Measurements from ENCODE around the gene FCN2. TPM values are rescaled to one million over a fixed set of nuclear protein-coding genes. Genes with fewer than 3 reads are reported as not detected.

Gene FCN2
- total and polyA plus RNA-seq, 2 of the 4 experiments (the other 2 are of a cell fraction): not detected

GRCh38 chr9:134864821-134865190 lies 15.8 kb upstream of the FCN2 start:
- Histone ChIP-seq H3K79me1 (ENCODE audit: low read depth in 1 of 2, low read length in 2 of 2) (no peaks in the 10 kb centered on the region), H2BK20ac (ENCODE audit: low read depth, low read length) (no peak overlapping the region), H2AK5ac (ENCODE audit: low read depth, low read length) (no peak overlapping the region), H3K4me3 (ENCODE audit: insufficient read depth, low read depth, low read length) (no peak overlapping the region), H3K18ac (ENCODE audit: low read depth, low read length) (no peak overlapping the region), H2BK120ac (ENCODE audit: low read depth, low read length) (no peak overlapping the region), H3K27me3 (ENCODE audit: control insufficient read depth, insufficient read depth, low read length) (peaks cover 4% of the 10 kb centered on the region; the same call in 1 of the 2 replicates), H3K23ac (ENCODE audit: low read depth, low read length) (no peak overlapping the region), H3K4me1 (ENCODE audit: control insufficient read depth, insufficient read depth, low read length) (no peaks in the 10 kb centered on the region; the same call in 1 of the 2 replicates), H3K9ac (ENCODE audit: low read depth, low read length) (no peak overlapping the region), H3K9me1 (ENCODE audit: insufficient read depth, low read length) (peaks cover 2% of the 10 kb centered on the region; the same call in 1 of the 2 replicates), H2BK15ac (ENCODE audit: low read depth, low read length) (no peak overlapping the region), H2AFZ (replicated peaks; ENCODE audit: low read length, poor library complexity) (no peak overlapping the region), H3K9me3 (ENCODE audit: control insufficient read depth, insufficient read depth, low read length) (peaks cover 4% of the 10 kb centered on the region), H4K20me1 (ENCODE audit: insufficient read depth, low read length) (no peaks in the 10 kb centered on the region), H2AK9ac (replicated peaks; ENCODE audit: low read depth, low read length, poor library complexity) (no peak overlapping the region), H2BK5ac (ENCODE audit: low read depth, low read length, poor library complexity, severe bottlenecking) (no peak overlapping the region), H3K4me2 (ENCODE audit: low read depth, low read length) (no peak overlapping the region), H3K56ac (ENCODE audit: extremely low read depth, insufficient read depth, low read length) (no peak overlapping the region), H3K27ac (ENCODE audit: insufficient read depth, low read length) (no peak overlapping the region), H4K91ac (ENCODE audit: insufficient read depth, low read depth, low read length) (no peak overlapping the region), H3K14ac (replicated peaks; ENCODE audit: low read depth, low read length) (no peak overlapping the region), H3K4ac (ENCODE audit: low read depth, low read length) (no peak overlapping the region), H4K5ac (ENCODE audit: low read depth, low read length) (no peak overlapping the region), H4K8ac (ENCODE audit: low read depth in 2 of 2, low read length in 2 of 2) (no peak overlapping the region), H3K36me3 (ENCODE audit: control insufficient read depth, insufficient read depth, low read length) (no peaks in the 10 kb centered on the region)
- in situ Hi-C loops (cut with MboI; ENCODE audit: low sequenced_read_pairs): no loop called here
- 80% methylated on average over 5 of the region's 13 CpGs; no CpG with 5 or more reads in 1 of the 2 experiments for WGBS, 2 experiments (ENCODE audit: extremely low coverage in 2 of 2, insufficient read length in 1 of 2)
- ATAC-seq (ENCODE audit: low read depth) (no peak), DNase-seq (no peak)
- TF ChIP-seq MXI1 (IDR thresholded peaks at IDR 0.05; ENCODE audit: borderline replicate concordance, low read depth, low read length) (no peak), RAD21 (IDR thresholded peaks at IDR 0.05; ENCODE audit: low read length) (no peak), CHD1 (IDR thresholded peaks at IDR 0.05; ENCODE audit: low read depth, low read length) (no peak), SMC3 (IDR thresholded peaks at IDR 0.05; ENCODE audit: low read depth, low read length) (no peak), USF2 (IDR thresholded peaks at IDR 0.05; ENCODE audit: low read depth, low read length) (no peak), CEBPB (IDR thresholded peaks at IDR 0.05; ENCODE audit: low read depth, low read length) (no peak), CTCF (conservative IDR thresholded peaks at IDR 0.05; ENCODE audit: low read depth, low read length) (no peak)
- dilution Hi-C loops (cut with HindIII; ENCODE audit: low sequenced_read_pairs, unreplicated experiment): no loop called here
- ChIA-PET POLR2A (ENCODE audit: unreplicated experiment) (no interaction called here), CTCF (no interaction called here)
- intact Hi-C loops (cut with micrococcal nuclease): no loop called here
- BruUV-seq (replicated peaks): no TSS peak

Data from IMR-90 (cell line).